ENCODE results near the gene GOPC.
"Not testable (repeated sequence)": the region's sequence is repeated elsewhere in the genome, so short reads cannot be mapped to it uniquely, and the experiment has no call there.

GOPC gene

DNA sequence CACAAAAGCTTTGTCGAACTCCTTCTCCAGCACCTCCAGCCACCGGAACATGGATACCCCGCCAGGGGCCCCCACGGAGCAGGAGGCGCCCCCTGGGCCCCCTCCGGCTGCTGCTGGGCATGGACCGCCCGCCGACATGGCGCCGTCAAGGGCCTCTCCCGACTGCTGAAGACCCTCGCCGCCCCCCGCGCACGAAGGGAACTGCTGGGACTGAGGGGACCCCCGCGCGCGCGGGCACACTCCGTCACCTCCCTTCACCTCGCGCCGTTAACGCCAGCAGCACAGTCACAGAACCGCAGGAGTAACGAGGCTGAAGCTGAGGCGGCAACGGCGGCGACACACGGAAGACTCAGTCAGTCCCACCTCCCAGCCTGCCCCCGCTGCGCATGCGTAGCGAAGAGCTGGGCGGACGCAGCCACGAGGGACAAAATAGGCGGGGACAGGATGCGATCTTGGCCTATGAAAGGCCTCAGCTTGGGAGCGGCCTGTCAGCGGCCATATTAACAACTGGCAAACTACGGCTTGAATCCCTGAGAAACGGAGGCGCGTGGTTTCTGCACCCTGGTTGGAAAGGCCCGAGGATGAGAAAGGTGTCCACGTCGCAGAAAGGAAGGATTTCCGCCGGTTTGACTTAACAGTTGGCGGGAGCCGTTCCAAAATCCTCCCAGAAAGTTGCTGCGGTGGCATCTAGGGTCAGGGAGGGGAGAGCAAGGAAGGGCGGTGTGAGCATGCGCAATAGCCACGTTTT, at the start of gene GOPC:
TSS of gene GOPC (minus strand) at position 361 of the 748 bp plus-strand sequence. CDS start at position 138, 223 bp downstream.
- DNase-seq (ENCODE audit: low read depth): peak; percentile 81

GRCh38 chr6:117651984-117652383, 49.7 kb upstream of the GOPC start:
- not testable (repeated sequence) for DNase-seq (ENCODE audit: low read depth)

DNA sequence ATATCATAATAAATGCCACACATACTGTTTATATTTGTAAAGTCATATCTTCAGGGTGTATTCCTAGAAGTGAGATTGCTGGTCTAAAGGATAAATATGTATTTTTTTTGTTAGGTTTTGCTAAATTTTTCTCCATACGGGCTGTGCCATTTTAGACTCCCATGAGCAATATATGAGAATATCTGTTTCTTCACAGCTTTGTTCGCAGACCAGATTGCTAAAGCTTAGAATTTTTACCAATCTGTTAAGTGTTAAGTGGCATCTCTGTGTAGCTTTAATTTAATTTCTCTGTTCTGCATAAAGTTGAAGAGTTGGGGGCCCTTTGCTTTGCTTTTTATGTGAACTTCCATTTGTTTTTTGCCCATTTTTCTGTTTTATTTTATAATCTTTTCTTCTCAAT, 40.7 kb upstream of the GOPC start:
- no peak for DNase-seq (ENCODE audit: low read depth)

GRCh38 chr6:117637770-117638169, 35.5 kb upstream of the GOPC start:
- no peak for DNase-seq (ENCODE audit: low read depth)

DNA sequence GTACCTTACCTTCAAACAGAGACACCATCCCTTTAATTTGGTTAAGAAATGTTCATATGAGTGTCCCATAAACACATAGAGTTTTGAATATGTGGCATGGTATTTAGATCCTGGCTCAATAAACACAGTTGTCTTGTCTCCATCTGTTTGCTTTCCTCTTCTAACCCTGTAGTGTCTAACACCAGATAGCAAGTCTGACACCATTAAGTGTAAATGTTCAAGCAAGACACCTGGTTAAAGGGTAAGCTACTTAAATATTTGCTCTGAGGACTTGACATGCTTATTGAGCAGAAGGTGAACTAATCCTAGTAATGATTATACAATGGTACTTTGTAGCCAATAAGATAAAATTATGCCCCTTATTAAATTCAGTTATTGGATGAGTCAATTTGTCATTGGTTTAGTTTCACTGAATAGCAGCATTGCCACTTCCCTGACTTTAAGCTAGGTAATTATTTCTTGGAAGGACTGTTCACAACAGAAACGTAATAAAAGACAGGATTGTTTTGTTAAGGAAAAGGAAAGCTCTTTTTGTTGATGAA, 26.9 kb upstream of the GOPC start:
- no peak for DNase-seq (ENCODE audit: low read depth)

DNA sequence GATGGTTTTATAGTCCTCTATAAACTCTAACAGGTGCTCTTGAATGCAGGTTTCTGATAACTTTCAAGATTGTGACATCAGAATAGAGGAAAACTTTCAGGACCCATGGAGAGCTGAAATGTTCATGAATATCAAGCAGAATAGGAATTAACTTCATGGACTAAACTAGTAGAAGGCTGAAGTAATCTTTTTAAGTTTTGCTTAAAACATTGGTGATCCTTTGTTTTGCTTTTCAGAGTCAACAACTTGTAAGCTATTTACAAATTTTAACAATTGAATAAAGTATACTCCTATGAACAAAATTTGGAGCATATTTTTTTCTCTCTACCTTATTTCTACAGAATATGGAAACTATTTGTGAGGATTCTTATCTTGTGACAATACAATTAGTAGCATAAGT, 25.2 kb upstream of the GOPC start:
- no peak for DNase-seq (ENCODE audit: low read depth)

GRCh38 chr6:117624869-117625481, 22.7 kb upstream of the GOPC start:
- no peak for DNase-seq (ENCODE audit: low read depth)

DNA sequence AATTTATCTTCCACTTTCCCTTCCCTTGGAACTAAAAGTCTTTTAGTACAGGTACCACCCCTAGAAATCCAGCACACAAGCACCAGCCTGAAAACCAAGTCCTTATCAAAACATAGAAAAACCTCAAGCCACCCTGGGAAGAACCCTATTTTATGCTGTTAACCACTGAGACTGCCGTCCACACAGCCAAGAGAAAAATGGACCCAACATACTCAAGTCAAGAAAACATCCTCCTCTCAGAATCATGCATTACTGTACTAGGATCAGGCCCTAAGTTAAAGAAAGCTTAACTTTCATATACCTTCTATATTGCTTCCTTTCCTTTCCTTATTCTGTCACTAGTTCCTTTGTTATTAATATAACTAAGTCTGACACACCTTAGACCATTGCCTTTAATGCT, 16.9 kb upstream of the GOPC start:
- no peak for DNase-seq (ENCODE audit: low read depth)

GRCh38 chr6:117617210-117618035, 15.1 kb upstream of the GOPC start:
- DNase-seq (ENCODE audit: low read depth): no peak

- no peak for DNase-seq (ENCODE audit: low read depth)
These were observed 14.3 kb upstream of the GOPC start for GRCh38 chr6:117616391-117617209.

- DNase-seq (ENCODE audit: low read depth): no peak
These were observed 13.6 kb upstream of the GOPC start for GRCh38 chr6:117615750-117616390.

GRCh38 chr6:117613920-117614560, 11.7 kb upstream of the GOPC start:
- no peak for DNase-seq (ENCODE audit: low read depth)

- no peak for DNase-seq (ENCODE audit: low read depth)
These were observed 5.2 kb upstream of the GOPC start for GRCh38 chr6:117607511-117607910.

GRCh38 chr6:117605169-117605826, 3.0 kb upstream of the GOPC start:
- no peak for DNase-seq (ENCODE audit: low read depth)

GRCh38 chr6:117603821-117604220, 1.5 kb upstream of the GOPC start:
- no peak for DNase-seq (ENCODE audit: low read depth)

DNA sequence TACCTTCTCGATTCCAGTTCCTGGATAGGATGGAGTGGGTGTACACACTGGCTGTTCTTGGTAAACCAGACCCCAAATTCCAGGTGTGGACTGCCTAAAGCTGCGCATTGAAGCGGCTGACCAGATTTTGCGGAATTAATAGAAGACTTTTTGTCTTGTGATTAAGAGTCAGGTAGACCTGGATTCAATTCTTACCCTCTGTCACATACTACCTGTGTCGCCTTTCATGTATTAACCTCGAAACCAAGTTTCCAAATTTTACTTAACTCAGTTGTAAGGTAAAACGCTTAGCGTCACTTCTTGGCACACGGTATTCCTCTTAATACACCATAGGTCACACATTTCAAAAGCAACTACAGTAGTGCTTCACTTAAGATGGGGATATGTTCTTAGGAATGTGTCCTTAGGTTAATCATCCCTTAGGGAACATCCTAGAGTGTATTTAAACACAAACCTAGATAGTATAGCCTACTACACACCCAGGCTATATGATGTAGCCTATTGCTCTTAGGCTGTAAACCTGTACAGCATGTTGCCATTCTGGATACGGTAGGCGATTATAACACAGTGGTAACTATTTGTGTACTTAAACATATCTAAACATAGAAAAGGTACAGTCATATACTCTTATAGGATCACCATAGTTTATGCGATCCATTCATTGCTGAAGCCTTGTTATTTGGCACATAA, 733 bp upstream of the GOPC start:
- no peak for DNase-seq (ENCODE audit: low read depth)

DNA sequence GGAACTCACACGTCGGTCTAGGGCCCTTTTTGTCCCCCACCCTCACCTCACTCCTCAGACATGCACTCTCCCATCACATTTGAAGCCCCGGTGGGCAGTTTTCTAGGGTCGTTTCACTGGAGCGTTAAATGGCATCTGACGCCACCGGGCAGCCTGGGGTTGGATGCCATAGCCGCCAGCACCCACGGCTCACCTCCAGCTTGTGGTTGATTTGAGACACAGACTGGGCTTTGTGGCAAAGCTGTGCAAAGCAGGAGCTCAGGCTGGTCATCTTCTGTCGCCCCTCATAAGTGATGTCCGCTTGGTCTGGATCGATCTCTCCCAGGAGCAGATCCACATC, 530 bp downstream of the GOPC start:
- DNase-seq (ENCODE audit: low read depth): no peak

- no peak for DNase-seq (ENCODE audit: low read depth)
These were observed 2.1 kb downstream of the GOPC start for GRCh38 chr6:117600008-117600743.

- DNase-seq (ENCODE audit: low read depth): no peak
These were observed 4.6 kb downstream of the GOPC start for GRCh38 chr6:117597755-117598154.
